ENCODE measurements around the gene MYNN. TPM values are rescaled to one million over a fixed set of nuclear protein-coding genes. Genes with fewer than 3 reads are reported as not detected.

The MYNN gene
- total RNA-seq, 1 experiment from 2014 or later, result 12.9 TPM

- Histone ChIP-seq H3K9me2 (replicated peaks; ENCODE audit: low read length) (no peaks in the 10 kb centered on the region), H3K36me3 (ENCODE audit: low read depth, low read length) (no peaks in the 10 kb centered on the region), H3K4me2 (ENCODE audit: low read length) (no peak overlapping the region), H3K4me1 (ENCODE audit: insufficient read depth, low read length) (no peaks in the 10 kb centered on the region), H3K79me2 (ENCODE audit: low read length) (no peaks in the 10 kb centered on the region), H4K20me1 (ENCODE audit: low read length) (no peaks in the 10 kb centered on the region), H3F3A (ENCODE audit: low read length, unreplicated experiment) (no peaks in the 10 kb centered on the region), H3K9ac (ENCODE audit: low read length) (no peak overlapping the region), H3K9me3 (ENCODE audit: low read length) (no peaks in the 10 kb centered on the region), H3K27me3 (ENCODE audit: low read length) (no peaks in the 10 kb centered on the region), H3K27ac (ENCODE audit: low read length) (no peak overlapping the region), H3K4me3 (ENCODE audit: low read length) (no peak overlapping the region), H2AFZ (ENCODE audit: low read length) (no peak overlapping the region)
- ChIA-PET CTCF (no interaction called here), POLR2A (ENCODE audit: unreplicated experiment) (no interaction called here)
- TF ChIP-seq, protein P1, sequence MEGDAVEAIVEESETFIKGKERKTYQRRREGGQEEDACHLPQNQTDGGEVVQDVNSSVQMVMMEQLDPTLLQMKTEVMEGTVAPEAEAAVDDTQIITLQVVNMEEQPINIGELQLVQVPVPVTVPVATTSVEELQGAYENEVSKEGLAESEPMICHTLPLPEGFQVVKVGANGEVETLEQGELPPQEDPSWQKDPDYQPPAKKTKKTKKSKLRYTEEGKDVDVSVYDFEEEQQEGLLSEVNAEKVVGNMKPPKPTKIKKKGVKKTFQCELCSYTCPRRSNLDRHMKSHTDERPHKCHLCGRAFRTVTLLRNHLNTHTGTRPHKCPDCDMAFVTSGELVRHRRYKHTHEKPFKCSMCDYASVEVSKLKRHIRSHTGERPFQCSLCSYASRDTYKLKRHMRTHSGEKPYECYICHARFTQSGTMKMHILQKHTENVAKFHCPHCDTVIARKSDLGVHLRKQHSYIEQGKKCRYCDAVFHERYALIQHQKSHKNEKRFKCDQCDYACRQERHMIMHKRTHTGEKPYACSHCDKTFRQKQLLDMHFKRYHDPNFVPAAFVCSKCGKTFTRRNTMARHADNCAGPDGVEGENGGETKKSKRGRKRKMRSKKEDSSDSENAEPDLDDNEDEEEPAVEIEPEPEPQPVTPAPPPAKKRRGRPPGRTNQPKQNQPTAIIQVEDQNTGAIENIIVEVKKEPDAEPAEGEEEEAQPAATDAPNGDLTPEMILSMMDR (conservative IDR thresholded peaks at IDR 0.05; ENCODE audit: low read depth, low read length), result no peak
- TF ChIP-seq EZH2phosphoT487 (IDR thresholded peaks at IDR 0.05; ENCODE audit: borderline replicate concordance, low read length), result no peak
- no peak for TF ChIP-seq EZH2 (IDR thresholded peaks at IDR 0.05; ENCODE audit: low read length, unreplicated experiment)
- intact Hi-C loops (cut with micrococcal nuclease), result no loop called here
- peak; percentile 24; the same call in 1 of the 2 replicates for ATAC-seq
- DNase-seq, result no peak
- no TSS peak for BruUV-seq (replicated peaks)
Measured at GRCh38 chr3:169835533-169835932, 62.3 kb downstream of the MYNN start.

GRCh38 chr3:169836078-169836941, 63.1 kb downstream of the MYNN start:
- Histone ChIP-seq H3F3A (ENCODE audit: low read length, unreplicated experiment) (no peaks in the 10 kb centered on the region), H3K36me3 (ENCODE audit: low read depth, low read length) (no peaks in the 10 kb centered on the region), H3K9me3 (ENCODE audit: low read length) (no peaks in the 10 kb centered on the region), H3K4me3 (ENCODE audit: low read length) (no peak overlapping the region), H3K9ac (ENCODE audit: low read length) (no peak overlapping the region), H3K4me1 (ENCODE audit: insufficient read depth, low read length) (no peaks in the 10 kb centered on the region), H3K9me2 (replicated peaks; ENCODE audit: low read length) (no peaks in the 10 kb centered on the region), H2AFZ (ENCODE audit: low read length) (no peak overlapping the region), H4K20me1 (ENCODE audit: low read length) (no peaks in the 10 kb centered on the region), H3K27me3 (ENCODE audit: low read length) (no peaks in the 10 kb centered on the region), H3K4me2 (ENCODE audit: low read length) (no peak overlapping the region), H3K27ac (ENCODE audit: low read length) (no peak overlapping the region), H3K79me2 (ENCODE audit: low read length) (no peaks in the 10 kb centered on the region)
- TF ChIP-seq EZH2 (IDR thresholded peaks at IDR 0.05; ENCODE audit: low read length, unreplicated experiment), result no peak
- BruUV-seq (replicated peaks), result no TSS peak
- intact Hi-C loops (cut with micrococcal nuclease), result no loop called here
- ChIA-PET CTCF (no interaction called here), POLR2A (ENCODE audit: unreplicated experiment) (no interaction called here)
- no peak for DNase-seq
- ATAC-seq, result no peak

- Histone ChIP-seq H4K20me1 (ENCODE audit: low read length) (no peaks in the 10 kb centered on the region), H3K27ac (ENCODE audit: low read length) (no peak overlapping the region), H3K36me3 (ENCODE audit: low read depth, low read length) (no peaks in the 10 kb centered on the region), H3K9ac (ENCODE audit: low read length) (no peak overlapping the region), H3K4me2 (ENCODE audit: low read length) (no peak overlapping the region), H3K79me2 (ENCODE audit: low read length) (no peaks in the 10 kb centered on the region), H3F3A (ENCODE audit: low read length, unreplicated experiment) (no peaks in the 10 kb centered on the region), H3K9me2 (replicated peaks; ENCODE audit: low read length) (no peaks in the 10 kb centered on the region), H3K4me3 (ENCODE audit: low read length) (no peak overlapping the region), H3K4me1 (ENCODE audit: insufficient read depth, low read length) (no peaks in the 10 kb centered on the region), H3K27me3 (ENCODE audit: low read length) (no peaks in the 10 kb centered on the region), H2AFZ (ENCODE audit: low read length) (no peak overlapping the region), H3K9me3 (ENCODE audit: low read length) (no peaks in the 10 kb centered on the region)
- TF ChIP-seq EZH2phosphoT487 (IDR thresholded peaks at IDR 0.05; ENCODE audit: borderline replicate concordance, low read length), result no peak
- TF ChIP-seq, protein P1 (conservative IDR thresholded peaks at IDR 0.05; ENCODE audit: low read depth, low read length), result no peak
- TF ChIP-seq EZH2 (IDR thresholded peaks at IDR 0.05; ENCODE audit: low read length, unreplicated experiment), result no peak
- BruUV-seq (replicated peaks), result no TSS peak
- no peak for ATAC-seq
- intact Hi-C loops (cut with micrococcal nuclease), result no loop called here
- no peak for DNase-seq
- ChIA-PET POLR2A (ENCODE audit: unreplicated experiment) (no interaction called here), CTCF (no interaction called here)
Measured at GRCh38 chr3:169836942-169837275, 63.7 kb downstream of the MYNN start.
